Measurements from ENCODE around the gene EIF3D. TPM values are rescaled to one million over a fixed set of nuclear protein-coding genes. Genes with fewer than 3 reads are reported as not detected.

Gene EIF3D
- total RNA-seq, 6 experiments from 2014 or later, result 34.9 to 141 (median 50.1) TPM

DNA sequence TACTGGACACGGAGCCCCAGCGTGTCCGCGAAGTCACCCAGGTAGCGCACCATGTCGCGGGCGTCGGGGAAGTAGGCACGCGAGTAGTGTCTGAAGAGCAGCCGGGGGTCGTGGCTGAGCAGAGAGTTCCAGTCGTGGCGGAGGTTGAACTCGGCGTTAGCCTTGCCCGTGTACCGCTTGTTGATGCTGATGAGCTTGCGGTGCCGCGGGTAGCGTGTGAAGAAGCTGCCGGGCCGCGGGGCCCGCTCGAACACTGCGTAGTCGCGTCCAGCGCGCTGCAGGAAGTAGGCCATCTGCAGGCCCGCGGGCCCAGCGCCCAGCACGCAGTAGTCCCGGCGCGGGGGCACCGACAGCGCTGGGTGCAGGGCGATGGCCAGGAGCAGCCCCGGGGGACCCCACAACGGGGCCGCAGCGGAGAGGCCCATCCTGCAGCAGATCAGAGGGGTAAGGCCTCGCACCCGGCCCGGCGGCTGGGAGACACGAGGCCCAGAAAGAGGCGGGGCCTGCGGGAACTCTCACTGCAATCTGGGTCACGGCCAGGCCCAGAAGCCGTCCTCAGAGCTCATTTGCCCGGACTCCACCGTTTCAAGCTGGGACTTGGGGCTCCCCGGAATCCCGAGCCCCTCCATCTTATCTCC is 22.8 kb downstream of the EIF3D start:
- Histone ChIP-seq H3K27ac (no peak overlapping the region), H3K36me3 (peaks cover 0 to 8% (median 3%) of the 10 kb centered on the region in 4 donors), H3K27me3 (no peaks in the 10 kb centered on the region), H3K9me3 (no peaks in the 10 kb centered on the region), H3K4me3 (peak overlapping the region; percentile 59 to 63 (median 60)), H3K4me1 (peaks cover 0 to 22% (median 4%) of the 10 kb centered on the region in 4 donors)
- ATAC-seq (peak in 2 of 4 donors; percentile 1 to 3), DNase-seq (no peak)
- WGBS (ENCODE audit: insufficient coverage, low coverage, low lambda C conversion rate, missing lambda C conversion rate), result 96% methylated on average over 18 of the region's 60 CpGs
- intact Hi-C loops (cut with DNase I), result no loop called here
- no peak for TF ChIP-seq POLR2A (IDR thresholded peaks at IDR 0.05)
- TF ChIP-seq, protein P1, sequence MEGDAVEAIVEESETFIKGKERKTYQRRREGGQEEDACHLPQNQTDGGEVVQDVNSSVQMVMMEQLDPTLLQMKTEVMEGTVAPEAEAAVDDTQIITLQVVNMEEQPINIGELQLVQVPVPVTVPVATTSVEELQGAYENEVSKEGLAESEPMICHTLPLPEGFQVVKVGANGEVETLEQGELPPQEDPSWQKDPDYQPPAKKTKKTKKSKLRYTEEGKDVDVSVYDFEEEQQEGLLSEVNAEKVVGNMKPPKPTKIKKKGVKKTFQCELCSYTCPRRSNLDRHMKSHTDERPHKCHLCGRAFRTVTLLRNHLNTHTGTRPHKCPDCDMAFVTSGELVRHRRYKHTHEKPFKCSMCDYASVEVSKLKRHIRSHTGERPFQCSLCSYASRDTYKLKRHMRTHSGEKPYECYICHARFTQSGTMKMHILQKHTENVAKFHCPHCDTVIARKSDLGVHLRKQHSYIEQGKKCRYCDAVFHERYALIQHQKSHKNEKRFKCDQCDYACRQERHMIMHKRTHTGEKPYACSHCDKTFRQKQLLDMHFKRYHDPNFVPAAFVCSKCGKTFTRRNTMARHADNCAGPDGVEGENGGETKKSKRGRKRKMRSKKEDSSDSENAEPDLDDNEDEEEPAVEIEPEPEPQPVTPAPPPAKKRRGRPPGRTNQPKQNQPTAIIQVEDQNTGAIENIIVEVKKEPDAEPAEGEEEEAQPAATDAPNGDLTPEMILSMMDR (IDR thresholded peaks at IDR 0.05), result no peak

DNA sequence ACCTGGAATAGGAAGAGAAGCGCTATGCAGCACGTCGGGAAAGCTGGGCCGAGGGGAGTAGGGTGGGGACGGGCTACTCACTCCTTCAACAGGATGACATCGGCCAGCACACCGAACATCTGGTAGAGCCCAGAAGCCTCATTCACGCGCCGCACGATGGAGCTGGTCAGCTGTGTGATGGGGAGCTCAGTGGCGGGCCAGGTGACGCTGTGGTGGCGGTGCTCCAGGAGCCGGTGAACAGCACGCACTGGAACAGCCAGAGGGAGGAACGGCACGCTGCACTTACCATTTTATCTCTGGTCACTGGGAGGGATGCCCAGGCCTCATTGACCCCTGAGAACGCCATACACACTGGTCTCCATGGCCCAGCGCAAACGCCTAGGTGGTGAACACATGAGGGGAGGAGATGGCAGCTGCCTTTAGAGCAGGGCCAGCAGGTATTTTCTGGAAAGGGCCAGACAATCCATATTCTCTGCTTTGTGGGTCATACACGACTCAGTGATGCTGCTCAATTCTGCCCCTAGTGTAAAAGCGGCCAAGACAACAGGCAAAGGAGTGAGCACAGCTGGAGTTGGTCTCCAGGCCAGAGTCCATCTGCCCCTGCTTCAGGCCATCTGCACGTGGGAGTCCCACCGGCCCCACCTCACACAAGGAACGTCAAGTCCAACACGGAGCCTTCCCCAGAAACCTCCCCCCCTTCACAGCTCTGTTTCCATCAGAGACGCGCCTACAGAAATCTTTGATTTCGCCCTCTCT is 30.9 kb downstream of the EIF3D start:
- no peak overlapping the region for H3K27ac ChIP-seq
- H3K27me3 ChIP-seq, result no peaks in the 10 kb centered on the region
- DNase-seq (no peak), ATAC-seq (no peak)
- no peaks in the 10 kb centered on the region for H3K4me1 ChIP-seq
- H3K9me3 ChIP-seq, result no peaks in the 10 kb centered on the region
- 85% methylated on average over 9 of the region's 30 CpGs for WGBS (ENCODE audit: insufficient coverage, low coverage, low lambda C conversion rate, missing lambda C conversion rate)
- intact Hi-C loops (cut with DNase I), result no loop called here
- H3K4me3 ChIP-seq, result no peak overlapping the region
- no peaks in the 10 kb centered on the region for H3K36me3 ChIP-seq
- TF ChIP-seq POLR2A (IDR thresholded peaks at IDR 0.05), result no peak
- TF ChIP-seq, protein P1 (IDR thresholded peaks at IDR 0.05), result no peak

DNA sequence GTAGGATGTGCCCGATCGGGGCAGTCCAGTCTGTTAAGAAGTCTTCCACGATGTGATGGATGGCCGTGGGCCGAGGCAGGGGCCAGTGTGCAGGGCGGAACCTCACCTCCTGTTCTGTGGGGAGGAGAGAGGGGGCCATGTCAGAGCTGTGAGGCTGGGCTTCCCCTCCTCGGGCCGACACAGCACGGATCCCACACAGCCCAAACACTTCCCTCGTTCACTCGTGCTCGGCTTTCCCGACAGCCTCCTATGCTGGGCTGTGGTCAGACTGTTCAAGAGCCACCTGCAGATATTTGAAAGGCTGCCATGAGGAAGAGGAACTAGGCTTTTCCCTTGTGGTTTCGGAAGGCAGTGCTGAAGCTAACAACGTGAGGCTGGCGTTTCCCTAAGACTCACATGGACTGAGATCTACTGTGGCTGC is 35.3 kb downstream of the EIF3D start:
- Histone ChIP-seq H3K4me1 (no peaks in the 10 kb centered on the region), H3K4me3 (no peak overlapping the region), H3K36me3 (peaks cover 0 to 10% (median 2%) of the 10 kb centered on the region in 4 donors), H3K9me3 (no peaks in the 10 kb centered on the region), H3K27me3 (no peaks in the 10 kb centered on the region), H3K27ac (no peak overlapping the region)
- peak; percentile 43 to 78 (median 55) for ATAC-seq
- intact Hi-C loops (cut with DNase I), result no loop called here
- peak in 1 of 3 donors; percentile 63 for DNase-seq
- 33% methylated on average over 4 of the region's 16 CpGs for WGBS (ENCODE audit: insufficient coverage, low coverage, low lambda C conversion rate, missing lambda C conversion rate)
- TF ChIP-seq, protein P1 (IDR thresholded peaks at IDR 0.05), result no peak
- no peak for TF ChIP-seq POLR2A (IDR thresholded peaks at IDR 0.05)

DNA sequence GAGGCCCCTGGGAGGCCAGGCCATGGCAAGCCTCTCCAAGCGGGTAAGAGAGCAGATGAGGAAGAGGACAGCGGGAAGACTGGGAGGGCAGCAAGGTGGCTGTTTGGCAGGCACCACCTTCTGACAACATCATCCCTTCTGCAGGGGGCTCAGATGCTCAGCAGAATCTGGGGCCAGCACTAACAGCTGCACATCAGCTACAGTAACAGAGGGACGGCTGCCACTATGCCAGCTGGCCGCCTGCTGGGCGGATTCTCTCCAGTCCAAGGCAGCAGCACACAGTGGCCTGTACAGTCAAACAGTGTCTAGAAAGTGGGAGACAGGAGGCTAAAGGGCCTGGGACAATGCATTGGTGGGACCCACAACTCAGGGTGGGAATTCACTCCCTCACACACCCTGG is 36.9 kb downstream of the EIF3D start:
- H3K4me3 ChIP-seq, result no peak overlapping the region
- no peak for TF ChIP-seq POLR2A (IDR thresholded peaks at IDR 0.05)
- TF ChIP-seq, protein P1 (IDR thresholded peaks at IDR 0.05), result no peak
- intact Hi-C loops (cut with DNase I), result no loop called here
- H3K4me1 ChIP-seq, result no peaks in the 10 kb centered on the region
- H3K36me3 ChIP-seq, result peaks cover 0 to 10% (median 2%) of the 10 kb centered on the region in 4 donors
- H3K9me3 ChIP-seq, result no peaks in the 10 kb centered on the region
- 100% methylated on average over 1 of the region's 5 CpGs for WGBS (ENCODE audit: insufficient coverage, low coverage, low lambda C conversion rate, missing lambda C conversion rate)
- no peak for ATAC-seq
- no peak for DNase-seq
- H3K27ac ChIP-seq, result no peak overlapping the region
- H3K27me3 ChIP-seq, result no peaks in the 10 kb centered on the region

All from right lobe of liver (tissue), 6 donors.